Stomach (tissue), 4 donors: Measurements from ENCODE around the gene CFAP46.

Experiments
- EP300 ChIP-seq: sonication (generic); formaldehyde crosslinking; IDR thresholded peaks from one replicate; pipeline ENCODE4 v1.6.1; 2017; ENCODE audit warnings: antibody characterized with exemption
- POLR2A ChIP-seq, 4 donors: fragments of 450-650 bp; IDR thresholded peaks; one replicate each; pipeline ENCODE4 v1.6.1; 2016; ENCODE audit warnings: antibody characterized with exemption in 4 of 4, control low read depth in 2 of 4, mild to moderate bottlenecking in 1 of 4, moderate library complexity in 1 of 4
- POLR2AphosphoS5 ChIP-seq, 3 donors: sonication (generic); formaldehyde crosslinking; IDR thresholded peaks; one replicate each; pipeline ENCODE4 v1.6.1; 2016; ENCODE audit warnings: antibody characterized with exemption in 3 of 3
- TF ChIP-seq, protein P1 (sequence below), 7 experiments: fragments of 450-650 bp in 4 of 7; fragments of 200-600 bp in 3 of 7; sonication (generic) in 3 of 7; IDR thresholded peaks; one replicate each; pipeline ENCODE4 v1.5.1; 2016 to 2019; ENCODE audit warnings: antibody characterized with exemption in 7 of 7, control low read depth in 2 of 7, mild to moderate bottlenecking in 1 of 7

DNA sequence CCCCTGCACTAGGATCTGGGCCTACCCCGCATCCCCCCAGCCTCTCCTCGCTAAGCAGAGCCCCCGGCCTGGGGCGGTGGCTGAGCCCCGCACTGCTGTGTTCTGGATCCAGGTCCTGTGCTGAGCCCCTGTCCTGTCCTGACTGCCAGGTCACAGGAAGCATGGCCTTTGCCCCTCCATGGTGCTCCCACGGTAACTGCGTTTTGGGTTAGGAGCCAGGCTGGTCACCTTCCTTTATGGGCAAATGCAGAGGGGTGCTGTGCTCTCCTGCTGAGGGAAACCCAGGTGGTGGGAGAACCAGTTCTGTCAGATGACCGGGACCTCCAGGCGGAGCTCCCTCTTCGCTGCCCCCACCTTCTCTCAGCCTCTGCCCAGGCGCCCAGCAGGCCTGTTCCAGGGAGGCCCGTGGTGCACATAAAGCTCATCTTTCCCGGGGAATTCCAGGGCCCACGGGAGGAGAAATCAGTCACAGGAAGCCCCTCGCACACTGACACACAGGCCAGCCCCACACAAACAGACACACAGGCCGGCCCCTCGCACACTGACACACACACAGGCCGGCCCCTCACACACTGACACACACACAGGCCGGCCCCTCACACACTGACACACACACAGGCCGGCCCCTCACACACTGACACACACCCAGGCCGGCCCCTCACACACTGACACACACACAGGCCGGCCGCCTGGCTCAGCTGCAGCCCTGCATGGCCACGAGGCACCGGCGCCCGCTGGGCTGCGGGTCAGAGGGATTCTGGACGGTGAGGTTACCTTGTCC is 75.6 kb downstream of the CFAP46 start:
- TF ChIP-seq, protein P1, sequence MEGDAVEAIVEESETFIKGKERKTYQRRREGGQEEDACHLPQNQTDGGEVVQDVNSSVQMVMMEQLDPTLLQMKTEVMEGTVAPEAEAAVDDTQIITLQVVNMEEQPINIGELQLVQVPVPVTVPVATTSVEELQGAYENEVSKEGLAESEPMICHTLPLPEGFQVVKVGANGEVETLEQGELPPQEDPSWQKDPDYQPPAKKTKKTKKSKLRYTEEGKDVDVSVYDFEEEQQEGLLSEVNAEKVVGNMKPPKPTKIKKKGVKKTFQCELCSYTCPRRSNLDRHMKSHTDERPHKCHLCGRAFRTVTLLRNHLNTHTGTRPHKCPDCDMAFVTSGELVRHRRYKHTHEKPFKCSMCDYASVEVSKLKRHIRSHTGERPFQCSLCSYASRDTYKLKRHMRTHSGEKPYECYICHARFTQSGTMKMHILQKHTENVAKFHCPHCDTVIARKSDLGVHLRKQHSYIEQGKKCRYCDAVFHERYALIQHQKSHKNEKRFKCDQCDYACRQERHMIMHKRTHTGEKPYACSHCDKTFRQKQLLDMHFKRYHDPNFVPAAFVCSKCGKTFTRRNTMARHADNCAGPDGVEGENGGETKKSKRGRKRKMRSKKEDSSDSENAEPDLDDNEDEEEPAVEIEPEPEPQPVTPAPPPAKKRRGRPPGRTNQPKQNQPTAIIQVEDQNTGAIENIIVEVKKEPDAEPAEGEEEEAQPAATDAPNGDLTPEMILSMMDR (IDR thresholded peaks at IDR 0.05): no peak
- TF ChIP-seq POLR2A (IDR thresholded peaks at IDR 0.05) (no peak), POLR2AphosphoS5 (IDR thresholded peaks at IDR 0.05) (no peak), EP300 (no peak)
